Muscle layer of duodenum (tissue), 2 donors: ENCODE data around the gene PCDHA4.
"Not testable (repeated sequence)": the region's sequence is repeated elsewhere in the genome, so short reads cannot be mapped to it uniquely, and the experiment has no call there.

Experiments
- H3K27ac ChIP-seq: one replicate; pipeline ENCODE4 v1.7.0; 2013; ENCODE audit warnings: mild to moderate bottlenecking, low read length
- H3K27me3 ChIP-seq: one replicate; pipeline ENCODE4 v1.7.0; 2013; ENCODE audit warnings: low read depth, mild to moderate bottlenecking, control low read depth, low read length
- H3K36me3 ChIP-seq, 2 donors: one replicate each; pipeline ENCODE4 v1.7.0; 2013; ENCODE audit warnings: low read length in 2 of 2, control low read depth in 1 of 2, mild to moderate bottlenecking in 1 of 2; ENCODE audit not compliant: insufficient read depth in 2 of 2, control insufficient read depth in 1 of 2
- H3K4me1 ChIP-seq, 2 donors: one replicate each; pipeline ENCODE4 v1.7.0; 2013; ENCODE audit warnings: low read length in 2 of 2, mild to moderate bottlenecking in 2 of 2, control low read depth in 1 of 2, moderate library complexity in 1 of 2; ENCODE audit not compliant: insufficient read depth in 2 of 2, control insufficient read depth in 1 of 2
- H3K4me3 ChIP-seq, 2 donors: one replicate each; pipeline ENCODE4 v1.7.0; 2013; ENCODE audit warnings: low read length in 2 of 2, low read depth in 1 of 2, mild to moderate bottlenecking in 1 of 2
- H3K9me3 ChIP-seq, 2 donors: one replicate each; pipeline ENCODE4 v1.7.0; 2013; ENCODE audit warnings: low read length in 2 of 2, control low read depth in 1 of 2, mild to moderate bottlenecking in 1 of 2; ENCODE audit not compliant: control insufficient read depth in 1 of 2
- donor health status: healthy.

PCDHA4 gene

GRCh38 chr5:140842798-140843733 is 36.2 kb downstream of the PCDHA4 start:
- Histone ChIP-seq H3K4me1 (peaks cover 0 to 4% of the 10 kb centered on the region in 2 donors), H3K9me3 (peaks cover 4% of the 10 kb centered on the region in 2 donors), H3K36me3 (no peaks in the 10 kb centered on the region), H3K27ac (no peak overlapping the region), H3K27me3 (peaks cover 3% of the 10 kb centered on the region), H3K4me3 (no peak overlapping the region)

GRCh38 chr5:140848139-140849102 is 41.6 kb downstream of the PCDHA4 start, which contains the start of gene PCDHA9:
PCDHA9 (plus strand) TSS chr5:140848382; CDS start chr5:140848496, 114 bp downstream.
- H3K4me1 ChIP-seq, H3K36me3 ChIP-seq, H3K27me3 ChIP-seq, H3K9me3 ChIP-seq, H3K4me3 ChIP-seq, H3K27ac ChIP-seq: not testable (repeated sequence)

GRCh38 chr5:140849831-140850634 is 43.2 kb downstream of the PCDHA4 start:
- H3K9me3 ChIP-seq, H3K4me3 ChIP-seq, H3K4me1 ChIP-seq, H3K27ac ChIP-seq, H3K27me3 ChIP-seq, H3K36me3 ChIP-seq: not testable (repeated sequence)

DNA sequence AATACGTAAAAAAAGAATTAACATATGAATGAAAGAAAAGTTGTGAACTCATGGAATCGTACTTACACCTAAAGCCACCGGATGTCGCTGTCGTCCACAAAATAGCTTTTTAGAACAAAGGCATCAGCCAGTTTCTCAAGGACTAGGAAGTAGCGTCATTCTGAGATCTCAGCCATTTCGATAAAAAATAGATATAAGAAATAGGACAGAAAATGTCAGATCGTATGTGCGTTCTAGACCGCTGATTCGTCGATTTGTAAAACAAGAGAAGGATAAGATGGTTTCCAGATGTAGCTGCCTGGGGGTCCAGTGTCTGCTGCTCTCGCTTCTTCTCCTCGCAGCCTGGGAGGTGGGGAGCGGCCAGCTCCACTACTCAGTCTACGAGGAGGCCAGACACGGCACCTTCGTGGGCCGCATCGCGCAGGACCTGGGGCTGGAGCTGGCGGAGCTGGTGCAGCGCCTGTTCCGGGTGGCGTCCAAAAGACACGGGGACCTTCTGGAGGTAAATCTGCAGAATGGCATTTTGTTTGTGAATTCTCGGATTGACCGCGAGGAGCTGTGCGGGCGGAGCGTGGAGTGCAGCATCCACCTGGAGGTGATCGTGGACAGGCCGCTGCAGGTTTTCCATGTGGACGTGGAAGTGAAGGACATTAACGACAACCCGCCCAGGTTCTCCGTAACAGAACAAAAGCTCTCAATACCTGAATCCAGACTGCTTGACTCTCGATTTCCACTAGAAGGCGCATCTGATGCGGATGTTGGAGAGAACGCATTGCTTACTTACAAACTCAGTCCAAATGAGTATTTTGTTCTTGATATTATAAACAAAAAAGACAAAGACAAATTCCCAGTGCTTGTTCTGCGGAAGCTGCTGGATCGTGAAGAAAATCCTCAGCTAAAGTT is 49.2 kb downstream of the PCDHA4 start, which contains the start of gene PCDHA10:
TSS of gene PCDHA10 (plus strand) at position 126 of the 903 bp plus-strand sequence. CDS start at position 278, 152 bp downstream.
- H3K36me3 ChIP-seq, result no peaks in the 10 kb centered on the region
- no peak within 1 kb of the TSS for H3K27ac ChIP-seq
- no peaks in the 10 kb centered on the region for H3K27me3 ChIP-seq
- H3K4me3 ChIP-seq, result peak within 1 kb of the TSS in 1 of 2 donors; percentile 23
- peaks cover 3 to 5% of the 10 kb centered on the region in 2 donors for H3K9me3 ChIP-seq
- H3K4me1 ChIP-seq, result no peaks in the 10 kb centered on the region

DNA sequence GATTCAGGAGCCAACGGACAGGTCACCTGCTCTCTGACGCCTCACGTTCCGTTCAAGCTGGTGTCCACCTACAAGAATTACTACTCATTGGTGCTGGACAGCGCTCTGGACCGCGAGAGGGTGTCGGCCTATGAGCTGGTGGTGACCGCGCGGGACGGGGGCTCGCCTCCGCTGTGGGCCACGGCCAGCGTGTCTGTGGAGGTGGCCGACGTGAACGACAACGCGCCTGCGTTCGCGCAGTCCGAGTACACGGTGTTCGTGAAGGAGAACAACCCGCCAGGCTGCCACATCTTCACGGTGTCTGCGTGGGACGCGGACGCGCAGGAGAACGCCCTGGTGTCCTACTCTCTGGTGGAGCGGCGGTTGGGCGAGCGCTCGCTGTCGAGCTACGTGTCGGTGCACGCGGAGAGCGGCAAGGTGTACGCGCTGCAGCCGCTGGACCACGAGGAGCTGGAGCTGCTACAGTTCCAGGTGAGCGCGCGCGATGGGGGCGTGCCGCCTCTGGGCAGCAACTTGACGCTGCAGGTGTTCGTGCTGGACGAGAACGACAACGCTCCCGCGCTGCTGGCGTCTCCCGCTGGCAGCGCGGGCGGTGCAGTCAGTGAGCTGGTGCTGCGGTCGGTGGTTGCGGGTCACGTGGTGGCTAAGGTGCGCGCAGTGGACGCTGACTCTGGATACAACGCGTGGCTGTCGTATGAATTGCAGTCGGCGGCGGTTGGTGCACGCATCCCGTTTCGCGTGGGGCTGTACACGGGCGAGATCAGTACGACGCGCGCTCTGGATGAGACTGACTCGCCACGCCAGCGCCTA is 50.5 kb downstream of the PCDHA4 start:
- Histone ChIP-seq H3K36me3 (no peaks in the 10 kb centered on the region), H3K9me3 (peaks cover 5 to 16% of the 10 kb centered on the region in 2 donors), H3K27me3 (no peaks in the 10 kb centered on the region), H3K4me1 (no peaks in the 10 kb centered on the region), H3K27ac (no peak overlapping the region), H3K4me3 (no peak overlapping the region)

GRCh38 chr5:140857987-140858240 is 51.0 kb downstream of the PCDHA4 start:
- Histone ChIP-seq H3K4me3 (no peak overlapping the region), H3K4me1 (no peaks in the 10 kb centered on the region), H3K27me3 (no peaks in the 10 kb centered on the region), H3K27ac (no peak overlapping the region), H3K36me3 (no peaks in the 10 kb centered on the region), H3K9me3 (peaks cover 5 to 21% of the 10 kb centered on the region in 2 donors)

- H3K27ac ChIP-seq, result no peak overlapping the region
- H3K9me3 ChIP-seq, result peaks cover 0 to 26% of the 10 kb centered on the region in 2 donors
Observed at GRCh38 chr5:140862441-140863295, 55.8 kb downstream of the PCDHA4 start.

More at GRCh38 chr5:140862441-140863295, 55.8 kb downstream of the PCDHA4 start:
- H3K27me3 ChIP-seq, result no peaks in the 10 kb centered on the region
- H3K4me3 ChIP-seq, result no peak overlapping the region
- H3K36me3 ChIP-seq, result no peaks in the 10 kb centered on the region
- no peaks in the 10 kb centered on the region for H3K4me1 ChIP-seq
